ENCODE measurements around the gene CHAC1.

The CHAC1 gene, protein sequence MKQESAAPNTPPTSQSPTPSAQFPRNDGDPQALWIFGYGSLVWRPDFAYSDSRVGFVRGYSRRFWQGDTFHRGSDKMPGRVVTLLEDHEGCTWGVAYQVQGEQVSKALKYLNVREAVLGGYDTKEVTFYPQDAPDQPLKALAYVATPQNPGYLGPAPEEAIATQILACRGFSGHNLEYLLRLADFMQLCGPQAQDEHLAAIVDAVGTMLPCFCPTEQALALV

DNA sequence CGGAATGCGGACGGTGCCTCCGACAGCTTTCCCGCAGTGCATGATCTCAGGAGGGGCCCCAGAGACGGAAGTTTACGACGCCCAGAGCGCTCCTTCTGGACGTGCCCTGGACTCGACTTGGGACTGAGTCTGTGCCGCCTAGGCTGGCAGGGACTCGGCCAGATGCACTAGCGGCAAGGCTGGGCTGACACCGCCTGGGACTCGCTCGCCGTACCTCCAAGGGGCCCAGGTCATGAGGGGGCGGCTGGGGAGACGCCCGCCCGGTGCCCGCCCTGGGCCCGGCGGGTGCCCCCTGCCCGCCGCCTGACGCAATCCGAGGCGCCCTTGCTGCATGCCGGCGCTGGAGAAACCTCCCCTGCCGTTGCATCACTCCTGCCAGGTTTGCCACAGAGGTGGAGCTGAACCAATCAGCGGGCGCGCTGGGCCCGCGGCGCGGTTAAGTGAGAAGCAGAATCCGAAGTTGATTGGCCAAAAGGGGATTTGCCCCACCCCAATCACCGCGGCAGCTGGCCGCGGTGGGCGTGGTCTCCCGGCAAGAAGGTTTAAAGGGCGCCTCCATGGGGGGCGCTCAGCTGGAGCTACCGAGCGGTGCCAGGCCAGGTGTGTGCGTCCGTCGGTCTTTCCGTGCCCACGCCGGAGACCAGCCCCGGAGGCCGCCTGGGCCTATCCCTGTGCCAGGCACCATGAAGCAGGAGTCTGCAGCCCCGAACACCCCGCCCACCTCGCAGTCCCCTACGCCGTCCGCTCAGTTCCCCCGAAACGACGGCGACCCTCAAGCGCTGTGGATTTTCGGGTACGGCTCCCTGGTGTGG is at the start of gene CHAC1:
CHAC1 (plus strand) TSS at position 571 of the 812 bp plus-strand sequence; CDS start at position 684, 113 bp downstream.
- Histone ChIP-seq H3K36me3 (ENCODE audit: insufficient read depth, low read length) (peaks cover 12% of the 10 kb centered on the region), H3K4me1 (ENCODE audit: insufficient read depth, low read length) (peaks cover 24% of the 10 kb centered on the region), H3K9me3 (ENCODE audit: control insufficient read depth, insufficient read depth, low read length) (no peaks in the 10 kb centered on the region), H3K9ac (ENCODE audit: low read depth, low read length) (peak within 1 kb of the TSS; percentile 68)

DNA sequence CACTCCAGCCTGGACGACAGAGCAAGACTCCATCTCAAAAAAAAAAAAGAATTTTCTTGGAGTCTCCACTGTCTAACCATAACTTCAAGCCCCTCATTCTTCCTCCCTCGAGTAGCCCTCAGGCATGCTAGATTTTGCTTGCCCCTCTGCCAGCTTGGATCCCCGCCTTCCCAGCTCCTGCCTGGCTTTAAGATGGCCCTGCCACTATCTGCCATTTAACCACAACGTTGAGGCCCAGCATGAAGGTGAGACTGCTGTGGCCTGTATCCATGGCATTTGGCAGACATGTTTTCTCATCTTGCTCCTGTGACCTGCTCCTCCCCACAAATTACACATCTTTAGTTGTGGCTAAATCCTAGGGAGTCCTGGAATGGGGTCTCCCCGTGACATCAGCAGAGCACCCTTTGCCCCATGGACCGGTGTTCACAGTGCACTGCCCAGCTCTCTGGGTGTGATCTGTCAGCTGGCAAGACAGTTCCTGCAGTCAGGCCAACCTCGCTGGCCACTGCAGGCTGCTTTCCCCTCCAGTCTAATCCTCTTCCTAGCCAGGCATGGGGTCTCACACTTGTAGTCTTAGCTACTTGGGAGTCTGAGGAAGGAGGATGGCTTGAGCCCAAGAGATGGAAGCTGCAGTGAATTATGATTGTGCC is 48.6 kb upstream of the CHAC1 start:
- Histone ChIP-seq H3K4me1 (ENCODE audit: insufficient read depth, low read length) (peaks cover 3% of the 10 kb centered on the region; the same call in 1 of the 2 replicates), H3K9me3 (ENCODE audit: control insufficient read depth, insufficient read depth, low read length) (no peaks in the 10 kb centered on the region), H3K36me3 (ENCODE audit: insufficient read depth, low read length) (peaks cover 13% of the 10 kb centered on the region), H3K9ac (ENCODE audit: low read depth, low read length) (no peak overlapping the region)

DNA sequence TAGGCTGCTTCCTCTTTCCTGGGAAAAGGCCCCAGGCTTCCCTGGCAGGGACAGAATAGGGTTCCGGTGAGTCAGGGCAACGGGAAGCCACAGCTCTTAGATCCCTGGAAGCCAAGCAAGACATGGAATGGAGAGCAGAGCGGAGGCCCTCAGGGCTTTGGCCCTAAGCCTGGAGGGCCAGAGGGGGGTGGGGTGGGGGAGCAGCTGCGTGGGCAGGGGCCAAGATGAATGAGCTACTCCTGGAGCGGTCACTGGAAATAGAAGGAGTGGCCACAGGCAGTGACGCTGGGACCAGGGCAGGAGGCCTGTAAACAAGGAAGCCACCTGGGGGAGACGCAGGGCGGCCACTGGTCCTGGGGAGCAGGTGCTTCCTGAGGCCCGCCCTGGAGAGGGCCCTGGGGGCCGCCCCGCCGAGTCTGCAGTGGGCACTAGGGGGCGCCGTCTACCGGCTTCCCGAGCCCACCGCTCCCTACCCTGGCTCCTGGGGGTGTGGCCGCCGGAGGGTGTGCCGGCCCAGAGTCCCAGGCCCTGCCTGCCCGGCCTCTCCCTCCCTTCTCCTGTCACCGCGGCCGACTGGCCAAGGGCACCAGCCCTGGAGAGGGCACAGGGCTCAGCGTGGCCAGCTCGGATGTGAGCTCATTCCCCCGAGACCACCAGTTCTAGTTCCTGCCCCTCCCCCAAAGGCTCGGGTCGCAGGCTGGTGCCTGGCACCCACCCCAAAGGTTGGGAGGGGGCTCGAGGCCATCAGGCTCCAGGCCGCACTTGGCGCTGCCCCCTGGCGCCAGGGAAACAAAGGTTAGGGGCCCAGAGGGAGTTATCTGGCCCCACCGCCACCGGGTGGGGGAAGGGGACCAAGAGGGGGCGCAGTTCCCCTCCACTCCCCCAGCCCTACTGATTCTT is 46.9 kb upstream of the CHAC1 start:
- Histone ChIP-seq H3K36me3 (ENCODE audit: insufficient read depth, low read length) (peaks cover 4% of the 10 kb centered on the region), H3K9ac (ENCODE audit: low read depth, low read length) (peak overlapping the region; percentile 13; the same call in 1 of the 2 replicates), H3K9me3 (ENCODE audit: control insufficient read depth, insufficient read depth, low read length) (no peaks in the 10 kb centered on the region), H3K4me1 (ENCODE audit: insufficient read depth, low read length) (peaks cover 10% of the 10 kb centered on the region; the same call in 1 of the 2 replicates)

DNA sequence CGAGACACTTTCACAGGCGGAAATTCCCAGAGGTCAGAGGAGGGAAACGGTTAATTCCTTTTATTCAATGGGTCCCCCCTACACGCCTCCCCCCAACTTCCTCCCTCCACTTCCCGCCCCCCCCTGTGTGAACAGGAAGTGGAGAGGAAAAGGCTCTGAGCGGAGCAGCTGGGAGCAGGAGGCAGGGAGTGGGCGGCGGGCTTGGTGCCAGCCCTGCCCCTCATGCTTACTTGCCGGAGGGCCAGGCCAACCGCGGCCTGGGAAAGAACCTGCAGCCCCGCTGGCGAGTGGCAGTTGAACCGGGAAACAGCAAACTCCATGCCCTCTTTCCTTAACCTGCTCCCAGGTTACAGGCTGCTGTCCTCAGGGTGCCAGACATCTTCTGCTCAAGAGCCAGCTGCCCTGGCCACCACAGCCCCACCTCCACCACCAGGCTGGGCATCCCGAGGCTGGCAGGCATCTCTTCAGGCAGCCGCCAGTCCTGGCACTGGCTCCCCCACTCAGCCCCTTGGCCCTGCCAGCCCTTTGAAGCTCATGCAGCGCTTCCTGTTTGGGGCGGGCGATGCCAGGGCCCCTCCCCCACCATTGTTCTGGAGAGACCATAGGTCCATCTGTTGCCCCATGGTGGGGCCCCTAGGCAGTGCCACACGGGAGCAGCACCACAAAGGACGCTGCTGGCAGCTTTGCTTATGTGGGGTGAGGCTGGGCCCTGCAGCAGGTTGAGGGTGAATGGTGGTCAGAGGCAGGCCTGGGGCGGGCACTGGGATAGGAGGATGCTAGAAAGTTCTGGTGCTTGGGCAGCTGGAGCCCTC is 46.1 kb upstream of the CHAC1 start:
- H3K4me1 ChIP-seq (ENCODE audit: insufficient read depth, low read length): peaks cover 10% of the 10 kb centered on the region; the same call in 1 of the 2 replicates

DNA sequence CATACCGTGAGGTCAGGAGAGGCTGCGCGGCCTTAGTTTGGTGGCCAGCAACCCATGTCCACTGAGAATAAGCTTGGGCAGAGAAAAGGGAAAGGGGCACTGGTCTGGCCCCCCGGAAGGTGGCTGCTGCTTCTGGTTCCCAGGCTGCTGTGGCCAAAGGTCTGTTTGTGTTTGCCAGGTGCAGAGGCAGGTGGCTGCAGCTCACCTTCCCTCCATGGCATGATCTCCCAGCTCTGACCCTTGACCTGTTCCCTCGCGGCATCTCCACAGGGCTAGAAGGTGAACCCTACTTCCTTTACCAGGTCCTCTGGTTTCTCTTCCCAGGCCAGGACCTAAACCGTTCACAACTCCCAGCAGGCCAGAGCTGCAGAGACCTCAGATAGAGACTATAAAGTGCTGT is 45.2 kb upstream of the CHAC1 start:
- no peaks in the 10 kb centered on the region; the same call in 1 of the 2 replicates for H3K36me3 ChIP-seq (ENCODE audit: insufficient read depth, low read length)
- H3K4me1 ChIP-seq (ENCODE audit: insufficient read depth, low read length): peaks cover 16% of the 10 kb centered on the region; the same call in 1 of the 2 replicates
- no peak overlapping the region for H3K9ac ChIP-seq (ENCODE audit: low read depth, low read length)
- H3K9me3 ChIP-seq (ENCODE audit: control insufficient read depth, insufficient read depth, low read length): no peaks in the 10 kb centered on the region

More for the DNA sequence above, 46.1 kb upstream of the CHAC1 start:
- peak overlapping the region; percentile 13; the same call in 1 of the 2 replicates for H3K9ac ChIP-seq (ENCODE audit: low read depth, low read length)
- peaks cover 4% of the 10 kb centered on the region for H3K36me3 ChIP-seq (ENCODE audit: insufficient read depth, low read length)
- H3K9me3 ChIP-seq (ENCODE audit: control insufficient read depth, insufficient read depth, low read length): no peaks in the 10 kb centered on the region

DNA sequence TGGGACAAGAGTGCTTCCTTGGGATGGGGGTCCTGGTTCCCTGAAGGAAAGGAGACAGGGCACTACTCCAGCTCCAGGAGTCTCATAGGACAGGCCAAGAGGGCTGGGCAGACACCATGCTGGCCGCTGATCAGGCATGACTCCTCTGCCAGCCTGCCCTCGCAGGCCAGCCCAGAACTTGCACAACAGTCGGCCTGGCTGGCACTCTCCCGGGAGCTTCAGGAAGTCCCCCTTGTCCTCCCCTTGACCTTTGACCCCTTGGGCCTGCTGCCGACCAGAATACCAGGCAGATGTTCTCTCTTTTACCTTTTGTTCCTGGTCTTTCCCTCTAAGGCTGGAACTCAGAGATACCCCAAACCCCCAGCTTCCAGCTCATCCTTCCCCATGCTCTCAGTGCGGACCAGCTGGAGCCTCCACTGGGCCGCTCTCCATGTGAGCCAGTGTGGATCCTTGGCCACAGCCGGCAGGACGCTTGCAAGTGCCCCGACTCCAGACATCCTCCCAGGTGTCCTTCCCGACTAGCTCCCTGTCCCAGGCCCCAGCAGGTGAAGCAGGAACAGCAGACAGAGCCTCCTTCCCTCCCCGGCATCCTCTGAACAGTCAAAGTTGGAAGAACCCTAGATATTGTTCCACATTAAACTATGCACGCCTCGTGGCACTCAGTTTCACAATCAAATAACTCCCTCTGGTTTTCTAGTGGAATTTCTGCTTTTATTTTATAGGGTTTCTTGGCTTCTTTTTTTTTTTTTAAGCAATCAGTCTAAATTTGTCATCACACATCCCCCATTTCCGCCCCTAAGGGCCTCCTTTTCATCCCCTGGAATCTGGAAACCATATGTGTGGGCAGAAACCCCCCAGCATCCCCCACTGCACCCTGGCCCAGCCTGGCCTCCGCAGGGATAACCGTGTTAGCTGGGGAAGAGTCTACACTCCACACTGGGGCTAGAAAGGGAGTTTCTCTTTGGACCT is 43.3 kb upstream of the CHAC1 start:
- peaks cover 22% of the 10 kb centered on the region; the same call in 1 of the 2 replicates for H3K4me1 ChIP-seq (ENCODE audit: insufficient read depth, low read length)
- H3K9ac ChIP-seq (ENCODE audit: low read depth, low read length): no peak overlapping the region
- H3K9me3 ChIP-seq (ENCODE audit: control insufficient read depth, insufficient read depth, low read length): no peaks in the 10 kb centered on the region
- H3K36me3 ChIP-seq (ENCODE audit: insufficient read depth, low read length): no peaks in the 10 kb centered on the region; the same call in 1 of the 2 replicates

DNA sequence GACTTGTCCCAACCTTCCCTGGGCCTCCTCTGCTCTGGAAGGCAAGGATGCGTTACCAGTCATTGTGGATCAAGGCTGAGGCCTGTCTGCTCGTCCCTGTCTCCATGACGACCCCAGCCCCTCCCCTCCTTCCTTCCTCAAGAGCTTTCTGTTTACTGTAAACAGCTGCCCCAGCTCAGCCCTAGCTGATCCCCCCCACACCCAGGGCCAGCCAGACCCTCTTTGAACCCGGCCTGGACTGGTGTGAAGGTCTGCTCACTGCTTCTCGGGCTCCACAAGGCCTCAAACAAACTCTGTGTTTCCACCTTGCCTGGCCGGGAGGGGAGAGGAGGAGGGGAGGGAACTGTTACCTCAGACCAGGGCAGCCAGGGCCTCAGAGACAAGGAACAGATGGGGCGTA is 42.1 kb upstream of the CHAC1 start:
- no peaks in the 10 kb centered on the region for H3K9me3 ChIP-seq (ENCODE audit: control insufficient read depth, insufficient read depth, low read length)
- H3K36me3 ChIP-seq (ENCODE audit: insufficient read depth, low read length): no peaks in the 10 kb centered on the region
- peaks cover 20% of the 10 kb centered on the region; the same call in 1 of the 2 replicates for H3K4me1 ChIP-seq (ENCODE audit: insufficient read depth, low read length)
- no peak overlapping the region for H3K9ac ChIP-seq (ENCODE audit: low read depth, low read length)

DNA sequence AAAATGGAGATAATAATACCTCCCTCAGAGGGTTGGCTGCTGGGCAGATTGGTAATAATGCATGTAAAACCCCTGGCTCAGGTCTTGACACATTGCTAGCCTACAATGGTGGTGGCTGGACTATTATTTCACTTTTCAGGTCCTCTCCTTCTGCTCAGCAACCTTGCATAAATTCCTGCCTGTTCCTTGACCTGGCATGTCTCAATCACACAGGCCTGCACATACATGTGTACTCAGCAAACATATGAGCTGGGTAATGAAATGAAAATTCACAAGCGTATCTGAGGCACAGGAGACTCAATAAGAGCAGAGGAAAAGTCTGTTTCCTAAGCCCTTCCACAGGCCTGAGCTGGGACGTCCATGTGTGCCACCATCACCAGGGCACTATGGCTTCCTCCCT is 41.6 kb upstream of the CHAC1 start:
- no peaks in the 10 kb centered on the region for H3K9me3 ChIP-seq (ENCODE audit: control insufficient read depth, insufficient read depth, low read length)
- H3K9ac ChIP-seq (ENCODE audit: low read depth, low read length): no peak overlapping the region
- no peaks in the 10 kb centered on the region for H3K36me3 ChIP-seq (ENCODE audit: insufficient read depth, low read length)
- peaks cover 20% of the 10 kb centered on the region; the same call in 1 of the 2 replicates for H3K4me1 ChIP-seq (ENCODE audit: insufficient read depth, low read length)

DNA sequence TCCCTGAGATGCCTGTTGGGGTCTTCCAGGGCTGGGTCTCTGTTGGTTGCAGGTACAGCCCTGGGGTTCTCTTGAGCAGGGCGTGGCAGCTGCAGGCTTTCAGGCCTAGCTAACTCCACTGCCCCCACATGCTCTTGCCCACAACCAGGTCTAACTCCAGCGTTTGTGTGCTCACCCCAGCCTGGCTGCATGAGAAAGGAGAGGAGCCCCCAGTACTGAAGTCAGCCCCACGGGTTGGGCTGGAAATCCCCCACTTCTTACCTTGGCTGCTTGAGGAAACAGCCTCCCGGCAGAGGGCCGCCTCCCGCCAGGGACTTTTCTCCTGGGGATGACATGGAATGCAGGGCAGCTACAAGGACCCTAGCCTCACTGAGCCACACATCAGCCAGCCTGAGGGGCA is 40.8 kb upstream of the CHAC1 start:
- no peak overlapping the region for H3K9ac ChIP-seq (ENCODE audit: low read depth, low read length)
- no peaks in the 10 kb centered on the region for H3K9me3 ChIP-seq (ENCODE audit: control insufficient read depth, insufficient read depth, low read length)
- H3K36me3 ChIP-seq (ENCODE audit: insufficient read depth, low read length): no peaks in the 10 kb centered on the region
- H3K4me1 ChIP-seq (ENCODE audit: insufficient read depth, low read length): peaks cover 20% of the 10 kb centered on the region; the same call in 1 of the 2 replicates

DNA sequence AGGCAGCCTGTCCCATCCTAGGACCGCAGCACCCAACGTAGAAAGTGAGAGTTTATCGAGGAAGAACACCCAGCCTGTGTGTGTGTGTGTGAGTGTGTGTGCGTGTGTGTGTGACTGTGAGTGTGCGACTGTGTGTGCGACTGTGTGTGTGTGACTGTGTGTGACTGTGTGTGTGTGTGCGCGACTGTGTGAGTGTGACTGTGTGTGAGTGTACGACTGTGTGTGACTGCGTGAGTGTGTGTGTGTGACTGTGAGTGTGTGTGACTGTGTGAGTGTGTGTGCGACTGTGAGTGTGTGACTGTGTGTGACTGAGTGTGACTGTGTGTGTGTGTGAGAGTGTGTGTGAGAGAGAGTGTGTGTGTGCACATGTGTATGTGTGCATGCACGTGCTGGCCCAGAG is 39.3 kb upstream of the CHAC1 start:
- no peaks in the 10 kb centered on the region for H3K9me3 ChIP-seq (ENCODE audit: control insufficient read depth, insufficient read depth, low read length)
- no peak overlapping the region for H3K9ac ChIP-seq (ENCODE audit: low read depth, low read length)
- no peaks in the 10 kb centered on the region for H3K36me3 ChIP-seq (ENCODE audit: insufficient read depth, low read length)
- H3K4me1 ChIP-seq (ENCODE audit: insufficient read depth, low read length): peaks cover 20% of the 10 kb centered on the region; the same call in 1 of the 2 replicates

DNA sequence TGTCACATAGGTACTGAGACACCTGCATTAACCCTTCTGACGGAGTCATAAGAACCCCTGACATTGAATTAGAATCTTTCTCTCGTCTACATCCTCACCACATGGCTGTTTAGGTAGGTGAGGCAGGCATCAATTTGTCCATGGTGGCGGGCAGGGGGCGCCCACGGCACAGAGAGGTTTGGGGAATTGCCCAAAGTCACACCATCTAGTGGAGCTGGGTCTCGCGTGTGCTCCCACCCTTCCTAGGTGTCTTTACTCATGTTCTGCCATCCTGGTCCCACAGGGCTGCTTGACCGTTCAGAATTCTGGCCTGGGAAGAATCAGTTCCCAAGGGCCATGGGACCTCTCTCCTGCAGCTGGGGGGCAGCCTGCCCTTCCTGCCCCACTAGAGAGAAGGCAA is 38.8 kb upstream of the CHAC1 start:
- Histone ChIP-seq H3K4me1 (ENCODE audit: insufficient read depth, low read length) (peaks cover 20% of the 10 kb centered on the region; the same call in 1 of the 2 replicates), H3K9me3 (ENCODE audit: control insufficient read depth, insufficient read depth, low read length) (no peaks in the 10 kb centered on the region), H3K36me3 (ENCODE audit: insufficient read depth, low read length) (no peaks in the 10 kb centered on the region), H3K9ac (ENCODE audit: low read depth, low read length) (no peak overlapping the region)

DNA sequence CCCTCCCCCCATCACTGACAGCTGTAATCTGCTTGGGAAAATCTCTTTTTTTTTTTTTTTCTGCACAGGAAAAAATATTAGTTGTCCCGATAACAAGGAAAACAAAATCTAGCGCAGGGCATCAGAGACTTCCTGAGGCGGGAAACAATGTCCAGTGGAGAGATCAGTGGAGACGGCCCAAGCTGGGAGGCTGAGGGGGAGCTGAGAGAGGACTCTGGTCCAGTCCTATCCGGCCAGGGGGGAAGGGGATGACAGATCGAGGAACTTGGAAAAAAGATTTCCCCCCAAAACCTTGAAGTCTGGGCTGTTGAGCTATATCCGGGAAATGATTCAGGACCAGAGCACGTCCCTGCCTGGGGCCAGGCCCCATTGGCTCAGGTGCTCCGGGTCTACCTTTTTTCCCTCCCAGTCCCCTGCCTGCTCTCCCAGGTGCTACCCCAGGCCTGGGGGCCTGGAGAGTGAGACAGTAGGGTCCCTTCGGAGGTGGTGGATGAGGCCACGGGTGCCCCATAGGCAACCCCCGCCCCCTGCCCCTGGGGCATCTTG is 38.1 kb upstream of the CHAC1 start:
- no peaks in the 10 kb centered on the region for H3K9me3 ChIP-seq (ENCODE audit: control insufficient read depth, insufficient read depth, low read length)
- H3K36me3 ChIP-seq (ENCODE audit: insufficient read depth, low read length): no peaks in the 10 kb centered on the region
- H3K9ac ChIP-seq (ENCODE audit: low read depth, low read length): no peak overlapping the region
- H3K4me1 ChIP-seq (ENCODE audit: insufficient read depth, low read length): peaks cover 20% of the 10 kb centered on the region; the same call in 1 of the 2 replicates
